Measurements from ENCODE around the gene ZNF274. TPM values are rescaled to one million over a fixed set of nuclear protein-coding genes. Genes with fewer than 3 reads are reported as not detected.

Gene ZNF274
- total and polyA plus RNA-seq, 9 of the 15 experiments (the other 6 are each of a cell fraction or from before 2014, with no cell fraction given) = 5.2 to 37.0 (median 28.1) TPM

DNA sequence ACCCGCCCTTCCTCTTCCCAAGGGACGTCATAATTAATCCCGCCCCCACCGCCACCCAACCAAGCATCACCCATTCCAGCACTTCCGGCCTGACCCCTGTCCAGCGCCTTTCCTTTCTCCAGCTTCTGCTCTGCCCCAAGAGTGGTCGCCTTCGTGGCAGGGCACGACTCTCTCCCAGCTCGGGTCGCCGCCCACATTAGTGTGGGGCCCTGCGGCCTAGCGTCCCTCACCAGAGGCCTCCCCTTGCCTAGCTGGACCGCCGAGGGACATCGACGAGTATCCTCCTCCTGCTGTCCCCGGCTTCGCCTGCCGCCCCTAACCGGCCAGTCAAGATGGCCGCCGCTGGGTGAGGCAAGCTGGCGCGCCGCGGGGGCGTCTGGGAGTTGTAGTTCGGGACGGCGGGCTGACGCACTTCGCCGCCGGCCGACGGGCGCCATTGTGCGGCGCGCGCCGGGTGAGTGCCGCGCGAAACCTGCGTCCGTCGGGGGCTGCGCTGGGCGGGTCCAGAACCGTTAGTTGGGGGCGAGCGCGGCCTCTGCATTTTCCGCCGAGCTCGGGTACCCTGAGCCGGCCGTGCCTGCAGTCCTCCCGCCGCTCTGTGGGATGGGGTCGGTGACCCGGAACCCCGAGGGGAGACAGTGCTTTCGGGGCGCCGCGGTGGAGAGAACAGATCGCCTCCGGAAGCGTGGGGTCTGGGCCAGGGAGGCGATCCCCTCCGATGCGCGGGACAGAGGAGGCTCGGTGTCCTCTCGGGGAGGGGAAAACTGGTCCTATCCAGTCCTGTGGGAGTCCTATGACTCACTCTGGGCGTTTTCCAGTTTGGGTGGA lies at the start of gene ZNF274 (continued):
- TF ChIP-seq ARHGAP35 (IDR thresholded peaks at IDR 0.05; ENCODE audit: partially characterized antibody) (no peak), SMAD2 (IDR thresholded peaks at IDR 0.05; ENCODE audit: low read depth, low read length) (no peak), RBBP5 (IDR thresholded peaks at IDR 0.05; ENCODE audit: borderline replicate concordance, insufficient read depth, low read length, poor library complexity, severe bottlenecking) (peak; percentile 80), EWSR1 (IDR thresholded peaks at IDR 0.05; ENCODE audit: borderline replicate concordance, low read depth, partially characterized antibody) (no peak), HMG20B (CRISPR knock-in tag; IDR thresholded peaks at IDR 0.05) (no peak), E2F3 (CRISPR knock-in tag; IDR thresholded peaks at IDR 0.05) (peak; percentile 82), BACH1 (tag; IDR thresholded peaks at IDR 0.05) (no peak), ZNF436 (CRISPR knock-in tag; IDR thresholded peaks at IDR 0.05) (no peak), U2AF2 (optimal IDR thresholded peaks at IDR 0.05; ENCODE audit: low read depth, low read length) (no peak), ZNF707 (CRISPR knock-in tag; conservative IDR thresholded peaks at IDR 0.05) (no peak), PHF8 (IDR thresholded peaks at IDR 0.05; ENCODE audit: borderline replicate concordance, low read length) (peak; percentile 98)
- TF ChIP-seq, protein P1, sequence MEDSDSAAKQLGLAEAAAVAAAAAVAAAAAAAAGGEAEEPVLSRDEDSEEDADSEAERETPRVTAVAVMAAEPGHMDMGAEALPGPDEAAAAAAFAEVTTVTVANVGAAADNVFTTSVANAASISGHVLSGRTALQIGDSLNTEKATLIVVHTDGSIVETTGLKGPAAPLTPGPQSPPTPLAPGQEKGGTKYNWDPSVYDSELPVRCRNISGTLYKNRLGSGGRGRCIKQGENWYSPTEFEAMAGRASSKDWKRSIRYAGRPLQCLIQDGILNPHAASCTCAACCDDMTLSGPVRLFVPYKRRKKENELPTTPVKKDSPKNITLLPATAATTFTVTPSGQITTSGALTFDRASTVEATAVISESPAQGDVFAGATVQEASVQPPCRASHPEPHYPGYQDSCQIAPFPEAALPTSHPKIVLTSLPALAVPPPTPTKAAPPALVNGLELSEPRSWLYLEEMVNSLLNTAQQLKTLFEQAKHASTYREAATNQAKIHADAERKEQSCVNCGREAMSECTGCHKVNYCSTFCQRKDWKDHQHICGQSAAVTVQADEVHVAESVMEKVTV (CRISPR knock-in tag; IDR thresholded peaks at IDR 0.05) = no peak
- TF ChIP-seq, protein P2, sequence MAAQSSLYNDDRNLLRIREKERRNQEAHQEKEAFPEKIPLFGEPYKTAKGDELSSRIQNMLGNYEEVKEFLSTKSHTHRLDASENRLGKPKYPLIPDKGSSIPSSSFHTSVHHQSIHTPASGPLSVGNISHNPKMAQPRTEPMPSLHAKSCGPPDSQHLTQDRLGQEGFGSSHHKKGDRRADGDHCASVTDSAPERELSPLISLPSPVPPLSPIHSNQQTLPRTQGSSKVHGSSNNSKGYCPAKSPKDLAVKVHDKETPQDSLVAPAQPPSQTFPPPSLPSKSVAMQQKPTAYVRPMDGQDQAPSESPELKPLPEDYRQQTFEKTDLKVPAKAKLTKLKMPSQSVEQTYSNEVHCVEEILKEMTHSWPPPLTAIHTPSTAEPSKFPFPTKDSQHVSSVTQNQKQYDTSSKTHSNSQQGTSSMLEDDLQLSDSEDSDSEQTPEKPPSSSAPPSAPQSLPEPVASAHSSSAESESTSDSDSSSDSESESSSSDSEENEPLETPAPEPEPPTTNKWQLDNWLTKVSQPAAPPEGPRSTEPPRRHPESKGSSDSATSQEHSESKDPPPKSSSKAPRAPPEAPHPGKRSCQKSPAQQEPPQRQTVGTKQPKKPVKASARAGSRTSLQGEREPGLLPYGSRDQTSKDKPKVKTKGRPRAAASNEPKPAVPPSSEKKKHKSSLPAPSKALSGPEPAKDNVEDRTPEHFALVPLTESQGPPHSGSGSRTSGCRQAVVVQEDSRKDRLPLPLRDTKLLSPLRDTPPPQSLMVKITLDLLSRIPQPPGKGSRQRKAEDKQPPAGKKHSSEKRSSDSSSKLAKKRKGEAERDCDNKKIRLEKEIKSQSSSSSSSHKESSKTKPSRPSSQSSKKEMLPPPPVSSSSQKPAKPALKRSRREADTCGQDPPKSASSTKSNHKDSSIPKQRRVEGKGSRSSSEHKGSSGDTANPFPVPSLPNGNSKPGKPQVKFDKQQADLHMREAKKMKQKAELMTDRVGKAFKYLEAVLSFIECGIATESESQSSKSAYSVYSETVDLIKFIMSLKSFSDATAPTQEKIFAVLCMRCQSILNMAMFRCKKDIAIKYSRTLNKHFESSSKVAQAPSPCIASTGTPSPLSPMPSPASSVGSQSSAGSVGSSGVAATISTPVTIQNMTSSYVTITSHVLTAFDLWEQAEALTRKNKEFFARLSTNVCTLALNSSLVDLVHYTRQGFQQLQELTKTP (IDR thresholded peaks at IDR 0.05; ENCODE audit: low read depth in 1 of 2, partially characterized antibody in 2 of 2) = peak; percentile 30 to 87
- TF ChIP-seq, protein P3, sequence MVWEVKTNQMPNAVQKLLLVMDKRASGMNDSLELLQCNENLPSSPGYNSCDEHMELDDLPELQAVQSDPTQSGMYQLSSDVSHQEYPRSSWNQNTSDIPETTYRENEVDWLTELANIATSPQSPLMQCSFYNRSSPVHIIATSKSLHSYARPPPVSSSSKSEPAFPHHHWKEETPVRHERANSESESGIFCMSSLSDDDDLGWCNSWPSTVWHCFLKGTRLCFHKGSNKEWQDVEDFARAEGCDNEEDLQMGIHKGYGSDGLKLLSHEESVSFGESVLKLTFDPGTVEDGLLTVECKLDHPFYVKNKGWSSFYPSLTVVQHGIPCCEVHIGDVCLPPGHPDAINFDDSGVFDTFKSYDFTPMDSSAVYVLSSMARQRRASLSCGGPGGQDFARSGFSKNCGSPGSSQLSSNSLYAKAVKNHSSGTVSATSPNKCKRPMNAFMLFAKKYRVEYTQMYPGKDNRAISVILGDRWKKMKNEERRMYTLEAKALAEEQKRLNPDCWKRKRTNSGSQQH (CRISPR knock-in tag; IDR thresholded peaks at IDR 0.05) = no peak; the same call in 1 of the 2 replicates
- TF ChIP-seq, protein P4, sequence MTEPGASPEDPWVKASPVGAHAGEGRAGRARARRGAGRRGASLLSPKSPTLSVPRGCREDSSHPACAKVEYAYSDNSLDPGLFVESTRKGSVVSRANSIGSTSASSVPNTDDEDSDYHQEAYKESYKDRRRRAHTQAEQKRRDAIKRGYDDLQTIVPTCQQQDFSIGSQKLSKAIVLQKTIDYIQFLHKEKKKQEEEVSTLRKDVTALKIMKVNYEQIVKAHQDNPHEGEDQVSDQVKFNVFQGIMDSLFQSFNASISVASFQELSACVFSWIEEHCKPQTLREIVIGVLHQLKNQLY (CRISPR knock-in tag; conservative IDR thresholded peaks at IDR 0.05) = no peak; a peak in 1 of 4 replicates
- TF ChIP-seq, protein P5, sequence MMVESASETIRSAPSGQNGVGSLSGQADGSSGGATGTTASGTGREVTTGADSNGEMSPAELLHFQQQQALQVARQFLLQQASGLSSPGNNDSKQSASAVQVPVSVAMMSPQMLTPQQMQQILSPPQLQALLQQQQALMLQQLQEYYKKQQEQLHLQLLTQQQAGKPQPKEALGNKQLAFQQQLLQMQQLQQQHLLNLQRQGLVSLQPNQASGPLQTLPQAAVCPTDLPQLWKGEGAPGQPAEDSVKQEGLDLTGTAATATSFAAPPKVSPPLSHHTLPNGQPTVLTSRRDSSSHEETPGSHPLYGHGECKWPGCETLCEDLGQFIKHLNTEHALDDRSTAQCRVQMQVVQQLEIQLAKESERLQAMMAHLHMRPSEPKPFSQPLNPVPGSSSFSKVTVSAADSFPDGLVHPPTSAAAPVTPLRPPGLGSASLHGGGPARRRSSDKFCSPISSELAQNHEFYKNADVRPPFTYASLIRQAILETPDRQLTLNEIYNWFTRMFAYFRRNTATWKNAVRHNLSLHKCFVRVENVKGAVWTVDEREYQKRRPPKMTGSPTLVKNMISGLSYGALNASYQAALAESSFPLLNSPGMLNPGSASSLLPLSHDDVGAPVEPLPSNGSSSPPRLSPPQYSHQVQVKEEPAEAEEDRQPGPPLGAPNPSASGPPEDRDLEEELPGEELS (CRISPR knock-in tag; IDR thresholded peaks at IDR 0.05; ENCODE audit: borderline replicate concordance) = no peak
